GM19395 (cell line): Measurements from ENCODE around the gene FOXO6.

Source experiments
- ATAC-seq: cut with Tn5 transposase; IDR thresholded peaks from one replicate; pipeline ENCODE4 v1.9.1; 2021; ENCODE audit warnings: mild to moderate bottlenecking, moderate library complexity; ENCODE audit not compliant: unreplicated experiment

The FOXO6 gene

GRCh38 chr1:41380979-41381691 lies 19.9 kb downstream of the FOXO6 start:
- no peak for ATAC-seq

- no peak for ATAC-seq
Measured at GRCh38 chr1:41381692-41382479, 20.7 kb downstream of the FOXO6 start.

- ATAC-seq, result no peak
Measured at GRCh38 chr1:41382480-41383090, 21.4 kb downstream of the FOXO6 start.

- no peak for ATAC-seq
Measured at GRCh38 chr1:41383094-41383852, 22.0 kb downstream of the FOXO6 start.

- ATAC-seq, result no peak
Measured at GRCh38 chr1:41384579-41384978, 23.3 kb downstream of the FOXO6 start.

GRCh38 chr1:41385398-41386195 lies 24.4 kb downstream of the FOXO6 start:
- ATAC-seq, result no peak

- ATAC-seq, result no peak
Measured at GRCh38 chr1:41386196-41386663, 25.0 kb downstream of the FOXO6 start.

- ATAC-seq, result no peak
Measured at GRCh38 chr1:41387667-41388091, 26.4 kb downstream of the FOXO6 start.

GRCh38 chr1:41388510-41388909 lies 27.3 kb downstream of the FOXO6 start:
- no peak for ATAC-seq

GRCh38 chr1:41389009-41389408 lies 27.8 kb downstream of the FOXO6 start:
- no peak for ATAC-seq

GRCh38 chr1:41390166-41390565 lies 28.9 kb downstream of the FOXO6 start:
- ATAC-seq, result no peak

GRCh38 chr1:41390573-41390972 lies 29.3 kb downstream of the FOXO6 start:
- no peak for ATAC-seq

- ATAC-seq, result no peak
Measured at GRCh38 chr1:41391834-41392527, 30.7 kb downstream of the FOXO6 start.

- ATAC-seq, result no peak
Measured at GRCh38 chr1:41392528-41392924, 31.3 kb downstream of the FOXO6 start.

GRCh38 chr1:41393716-41394368 lies 32.6 kb downstream of the FOXO6 start:
- no peak for ATAC-seq

- ATAC-seq, result no peak
Measured at GRCh38 chr1:41394369-41394744, 33.1 kb downstream of the FOXO6 start.

GRCh38 chr1:41394959-41395956 lies 34.0 kb downstream of the FOXO6 start:
- ATAC-seq, result no peak

- no peak for ATAC-seq
Measured at GRCh38 chr1:41396084-41396483, 34.9 kb downstream of the FOXO6 start.
